Right lobe of liver (tissue), 6 donors: ENCODE data around the gene MTG1. TPM values are rescaled to one million over a fixed set of nuclear protein-coding genes. Genes with fewer than 3 reads are reported as not detected.
A peak's percentile ranks its signal among the peaks of the same experiment; 100 is the strongest.

ENCODE experiments used
- ATAC-seq, 4 donors: fragments of 200-7000 bp; cut with Tn5 transposase; one replicate each; pipeline ENCODE4 v1.9.1; 2020; ENCODE audit warnings: mild to moderate bottlenecking in 4 of 4, moderate library complexity in 4 of 4
- DNase-seq, 3 donors: peaks; one replicate each; pipeline ENCODE4 v3.0.0-alpha.2; 2020
- H3K27ac ChIP-seq, 3 donors: fragments of 200-600 bp; one replicate each; pipeline ENCODE4 v1.8.0; 2022
- H3K27me3 ChIP-seq, 2 donors: fragments of 200-600 bp; one replicate each; pipeline ENCODE4 v1.8.0; 2022
- H3K36me3 ChIP-seq, 4 donors: fragments of 200-600 bp; sonication (generic) in 1 of 4; one replicate each; pipeline versions ENCODE4 v1.5.1 to v1.8.0; 2017 to 2022; ENCODE audit warnings: control low read depth in 1 of 4
- H3K4me1 ChIP-seq, 4 donors: fragments of 200-600 bp; sonication (generic) in 1 of 4; one replicate each; pipeline versions ENCODE4 v1.5.1 to v1.8.0; 2017 to 2022; ENCODE audit warnings: control low read depth in 1 of 4
- H3K4me3 ChIP-seq, 3 donors: fragments of 200-600 bp; one replicate each; pipeline ENCODE4 v1.8.0; 2022
- H3K9me3 ChIP-seq, 4 donors: fragments of 200-600 bp; sonication (generic) in 1 of 4; one replicate each; pipeline versions ENCODE4 v1.5.1 to v1.8.0; 2017 to 2022; ENCODE audit warnings: control low read depth in 1 of 4
- CTCF ChIP-seq, 4 donors: fragments of 200-600 bp in 3 of 4; fragments of 450-650 bp in 1 of 4; IDR thresholded peaks; one replicate each; pipeline versions ENCODE4 v1.5.1 to v1.8.0; 2016 to 2022; ENCODE audit warnings: antibody characterized with exemption in 4 of 4, mild to moderate bottlenecking in 2 of 4
- POLR2A ChIP-seq: fragments of 450-650 bp; IDR thresholded peaks from one replicate; pipeline ENCODE4 v1.6.1; 2017; ENCODE audit warnings: antibody characterized with exemption, mild to moderate bottlenecking
- WGBS: methylation state at CpG from one replicate; pipeline ENCODE4 v1.1.6; 2018; ENCODE audit warnings: low coverage, low lambda C conversion rate; ENCODE audit not compliant: insufficient coverage; ENCODE audit errors: missing lambda C conversion rate; 5-methylcytosine and 5-hydroxymethylcytosine counted together
- intact Hi-C, 2 donors: fragments of 100-400 bp; cut with DNase I; formaldehyde crosslinking; loops; one replicate each; pipeline versions ENCODE4 v1.11.2 to v1.14.1; 2022
- total RNA-seq, 6 experiments: library from RNA; depleted of rRNA in 2 of 6; stranded (reverse); fragments of >200 nt in 2 of 6; fragmentation: NEBNext Ultra II Directional in 3 of 6; extraction: Animal tissue kit (Norgen Biotek cat#: 25700) in 3 of 6; gene quantifications; one replicate each; pipeline versions ENCODE4 v1.1.0 to v1.2.4, GENCODE V29; 2016 to 2023
- donor health status: DM: no; HTN: yes; CAD: no.
- donor health status: DM: no; HTN: no; CAD: no.
- donor health status: DM: no; HTN: no; CAD: no.
- donor health status: DM: no; HTN: yes; CAD: no.
- donor health status: DM: no; HTN: yes; CAD: no.

The MTG1 gene
- total RNA-seq, 6 experiments from 2014 or later = 25.1 to 45.7 (median 34.5) TPM

DNA sequence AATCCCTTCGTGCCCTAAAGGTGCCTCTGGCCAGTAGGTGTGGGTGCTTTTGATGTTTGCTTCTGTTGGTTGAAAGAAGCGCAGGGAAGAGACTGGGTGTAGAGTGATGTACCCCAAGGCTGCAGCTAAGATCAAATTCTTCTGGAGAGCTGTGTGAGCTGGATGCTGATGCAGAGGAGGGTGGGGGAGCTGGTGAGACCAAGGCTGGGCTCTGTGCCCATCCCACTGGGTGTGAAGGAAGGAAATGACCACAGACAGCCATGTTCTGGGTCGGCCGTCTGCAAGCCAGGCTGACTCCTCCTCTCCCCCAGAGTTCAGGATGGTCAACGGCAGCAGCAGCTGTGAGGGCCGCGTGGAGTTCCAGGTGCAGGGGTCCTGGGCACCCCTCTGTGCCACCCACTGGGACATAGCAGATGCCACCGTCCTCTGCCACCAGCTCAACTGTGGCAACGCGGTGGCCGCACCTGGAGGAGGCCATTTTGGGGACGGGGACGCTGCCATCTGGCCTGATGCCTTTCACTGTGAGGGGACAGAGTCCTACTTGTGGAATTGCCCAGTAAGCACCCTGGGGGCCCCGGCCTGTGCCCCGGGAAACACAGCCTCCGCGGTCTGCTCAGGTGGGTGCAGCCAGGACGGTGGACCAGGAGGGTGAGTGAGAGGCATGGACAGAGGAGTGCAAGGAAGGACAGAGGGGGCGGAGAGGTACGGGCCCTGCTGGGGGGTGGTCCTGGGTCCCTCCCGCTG lies 64.9 kb downstream of the MTG1 start:
- H3K27me3 ChIP-seq = no peaks in the 10 kb centered on the region
- WGBS = 90% methylated on average over 2 of the region's 21 CpGs
- H3K4me1 ChIP-seq = no peaks in the 10 kb centered on the region
- intact Hi-C loops = no loop called here
- H3K36me3 ChIP-seq = no peaks in the 10 kb centered on the region
- DNase-seq (peak in 1 of 3 donors; percentile 37), ATAC-seq (no peak)
- no peak overlapping the region for H3K27ac ChIP-seq
- TF ChIP-seq CTCF (IDR thresholded peaks at IDR 0.05) = no peak
- TF ChIP-seq POLR2A = no peak
- no peaks in the 10 kb centered on the region for H3K9me3 ChIP-seq
- no peak overlapping the region for H3K4me3 ChIP-seq

- WGBS = no CpG with 5 or more reads among the region's 81 CpGs
- no peak for ATAC-seq
- Histone ChIP-seq H3K9me3 (no peaks in the 10 kb centered on the region), H3K4me1 (no peaks in the 10 kb centered on the region), H3K27ac (no peak overlapping the region), H3K4me3 (no peak overlapping the region), H3K27me3 (no peaks in the 10 kb centered on the region), H3K36me3 (no peaks in the 10 kb centered on the region)
- DNase-seq = peak in 1 of 3 donors; percentile 57
- intact Hi-C loops = no loop called here
- TF ChIP-seq POLR2A = no peak
Measured at GRCh38 chr10:133459454-133460207, 65.7 kb downstream of the MTG1 start.

GRCh38 chr10:133460208-133460769 lies 66.3 kb downstream of the MTG1 start:
- no peaks in the 10 kb centered on the region for H3K9me3 ChIP-seq
- H3K4me3 ChIP-seq = no peak overlapping the region
- no peaks in the 10 kb centered on the region for H3K27me3 ChIP-seq
- 87% methylated on average over 10 of the region's 14 CpGs for WGBS
- intact Hi-C loops = no loop called here
- H3K4me1 ChIP-seq = no peaks in the 10 kb centered on the region
- DNase-seq (no peak), ATAC-seq (no peak)
- no peak overlapping the region for H3K27ac ChIP-seq
- H3K36me3 ChIP-seq = no peaks in the 10 kb centered on the region
- no peak for TF ChIP-seq CTCF (IDR thresholded peaks at IDR 0.05)
- TF ChIP-seq POLR2A = no peak

DNA sequence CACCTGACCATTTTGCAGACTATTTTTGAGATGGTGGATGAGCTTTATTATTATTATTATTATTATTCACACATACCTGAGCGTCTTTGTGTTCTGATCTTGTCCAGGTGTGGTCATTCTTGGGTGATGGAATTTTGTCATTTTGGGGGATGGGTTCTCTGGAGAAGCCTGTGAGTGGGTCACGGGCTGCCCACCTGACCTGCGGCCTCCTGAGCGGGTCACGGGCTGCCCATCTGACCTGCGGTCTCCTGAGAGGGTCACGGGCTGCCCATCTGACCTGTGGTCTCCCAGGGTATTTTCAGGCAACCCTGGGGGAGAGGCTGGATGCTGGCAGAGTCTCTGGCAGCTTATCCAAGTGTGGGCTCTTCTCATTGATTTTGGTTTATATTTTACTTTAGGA lies 67.1 kb downstream of the MTG1 start:
- intact Hi-C loops = no loop called here
- no peaks in the 10 kb centered on the region for H3K9me3 ChIP-seq
- H3K4me3 ChIP-seq = no peak overlapping the region
- whole genome bisulfite sequencing = 89% methylated on average over 1 of the region's 7 CpGs
- no peak for TF ChIP-seq CTCF (IDR thresholded peaks at IDR 0.05)
- ATAC-seq (no peak), DNase-seq (peak in 1 of 3 donors; percentile 37)
- H3K4me1 ChIP-seq = no peaks in the 10 kb centered on the region
- no peak overlapping the region for H3K27ac ChIP-seq
- H3K36me3 ChIP-seq = no peaks in the 10 kb centered on the region
- H3K27me3 ChIP-seq = no peaks in the 10 kb centered on the region

GRCh38 chr10:133461841-133462240 lies 67.9 kb downstream of the MTG1 start:
- no peak for TF ChIP-seq POLR2A
- TF ChIP-seq CTCF (IDR thresholded peaks at IDR 0.05) = no peak
- Histone ChIP-seq H3K36me3 (no peaks in the 10 kb centered on the region), H3K9me3 (no peaks in the 10 kb centered on the region), H3K27ac (no peak overlapping the region), H3K27me3 (no peaks in the 10 kb centered on the region), H3K4me3 (no peak overlapping the region), H3K4me1 (no peaks in the 10 kb centered on the region)
- DNase-seq (no peak), ATAC-seq (no peak)
- intact Hi-C loops = no loop called here
- WGBS = 81% methylated on average over 3 of the region's 8 CpGs
